Effector memory CD8-positive, alpha-beta T cell (primary cell): ENCODE measurements around the gene SRRM5.
"Not testable (repeated sequence)": the region's sequence is repeated elsewhere in the genome, so short reads cannot be mapped to it uniquely, and the experiment has no call there.

ENCODE experiments used
- ATAC-seq: fragments of 150-1000 bp; cut with Tn5 transposase; replicated peaks from 2 replicates; pipeline ENCODE4 v1.10.0; 2021; ENCODE audit warnings: mild to moderate bottlenecking, moderate library complexity
- DNase-seq, 3 experiments: peaks; one replicate each; pipeline ENCODE4 v3.0.0; 2021
- H3K27ac Mint-ChIP-seq, 2 donors: one replicate each; pipeline ENCODE4 v1.8.0; 2022; ENCODE audit warnings: mild to moderate bottlenecking in 2 of 2, mixed read lengths in 2 of 2, moderate library complexity in 2 of 2
- H3K27me3 Mint-ChIP-seq, 2 donors: one replicate each; pipeline ENCODE4 v1.8.0; 2022; ENCODE audit warnings: mixed read lengths in 2 of 2
- H3K36me3 Mint-ChIP-seq: one replicate; pipeline ENCODE4 v1.8.0; 2022; ENCODE audit warnings: mild to moderate bottlenecking, moderate library complexity, mixed read lengths; ENCODE audit not compliant: insufficient read depth
- H3K4me1 Mint-ChIP-seq, 2 donors: one replicate each; pipeline ENCODE4 v1.8.0; 2022; ENCODE audit warnings: low read depth in 2 of 2, mixed read lengths in 2 of 2
- H3K4me3 Mint-ChIP-seq, 2 donors: one replicate each; pipeline ENCODE4 v1.8.0; 2022; ENCODE audit warnings: mild to moderate bottlenecking in 2 of 2, mixed read lengths in 2 of 2, moderate library complexity in 2 of 2
- H3K9me3 Mint-ChIP-seq, 2 donors: one replicate each; pipeline ENCODE4 v1.8.0; 2022; ENCODE audit warnings: mixed read lengths in 2 of 2

The SRRM5 gene

GRCh38 chr19:43595999-43596841 is 15.7 kb upstream of the SRRM5 start, which contains the start of the genes IRGQ and ZNF576:
Gene IRGQ (minus strand): TSS chr19:43596134. CDS start chr19:43595338, 796 bp downstream.
Gene ZNF576 (plus strand): TSS chr19:43596595. CDS start chr19:43597109, 514 bp downstream.
- Mint-ChIP-seq H3K36me3 (peaks cover 42% of the 10 kb centered on the region), H3K27me3 (no peaks in the 10 kb centered on the region), H3K4me3 (peak within 1 kb of the TSS; percentile 96 to 97), H3K4me1 (peaks cover 41% of the 10 kb centered on the region in 2 donors), H3K9me3 (no peaks in the 10 kb centered on the region), H3K27ac (peak within 1 kb of the TSS; percentile 100)
- peak; percentile 99 to 100 (median 100) for DNase-seq
- peak; percentile 73 for ATAC-seq

- Mint-ChIP-seq H3K36me3 (peaks cover 39% of the 10 kb centered on the region), H3K27me3 (no peaks in the 10 kb centered on the region), H3K9me3 (no peaks in the 10 kb centered on the region), H3K27ac (peak overlapping the region; percentile 100), H3K4me3 (peak overlapping the region; percentile 96 to 97), H3K4me1 (peaks cover 41% of the 10 kb centered on the region in 2 donors)
- DNase-seq (no peak), ATAC-seq (no peak)
These were observed 14.9 kb upstream of the SRRM5 start for GRCh38 chr19:43596842-43597461.

GRCh38 chr19:43597876-43598275 is 14.0 kb upstream of the SRRM5 start:
- Mint-ChIP-seq H3K27me3 (no peaks in the 10 kb centered on the region), H3K27ac (peak overlapping the region; percentile 100), H3K36me3 (peaks cover 36% of the 10 kb centered on the region), H3K4me1 (peaks cover 37 to 41% of the 10 kb centered on the region in 2 donors), H3K4me3 (peak overlapping the region; percentile 96 to 97), H3K9me3 (no peaks in the 10 kb centered on the region)
- ATAC-seq (no peak), DNase-seq (no peak)

- no peak for ATAC-seq
- Mint-ChIP-seq H3K27me3 (no peaks in the 10 kb centered on the region), H3K4me1 (peaks cover 34 to 36% of the 10 kb centered on the region in 2 donors), H3K27ac (peak overlapping the region; percentile 59 to 100), H3K9me3 (no peaks in the 10 kb centered on the region), H3K36me3 (peaks cover 36% of the 10 kb centered on the region), H3K4me3 (peak overlapping the region in 1 of 2 donors; percentile 97)
- no peak for DNase-seq
These were observed 13.2 kb upstream of the SRRM5 start for GRCh38 chr19:43598445-43599240.

GRCh38 chr19:43599635-43600295 is 12.1 kb upstream of the SRRM5 start:
- Mint-ChIP-seq H3K4me3 (no peak overlapping the region), H3K36me3 (peaks cover 37% of the 10 kb centered on the region)

GRCh38 chr19:43600326-43600725 is 11.6 kb upstream of the SRRM5 start:
- not testable (repeated sequence) for H3K27me3 Mint-ChIP-seq, H3K4me3 Mint-ChIP-seq
- H3K4me1 Mint-ChIP-seq, result peaks cover 28 to 33% of the 10 kb centered on the region in 2 donors

More at GRCh38 chr19:43599635-43600295, 12.1 kb upstream of the SRRM5 start:
- DNase-seq (no peak), ATAC-seq (no peak)
- no peaks in the 10 kb centered on the region for H3K27me3 Mint-ChIP-seq
- H3K27ac Mint-ChIP-seq, result peak overlapping the region; percentile 35 to 59
- no peaks in the 10 kb centered on the region for H3K9me3 Mint-ChIP-seq
- H3K4me1 Mint-ChIP-seq, result peaks cover 31 to 36% of the 10 kb centered on the region in 2 donors

GRCh38 chr19:43605875-43606568 is 5.9 kb upstream of the SRRM5 start:
- Mint-ChIP-seq H3K36me3 (peaks cover 22% of the 10 kb centered on the region), H3K9me3 (no peaks in the 10 kb centered on the region), H3K4me3 (no peak overlapping the region), H3K4me1 (peaks cover 0 to 16% of the 10 kb centered on the region in 2 donors), H3K27me3 (no peaks in the 10 kb centered on the region), H3K27ac (peak overlapping the region in 1 of 2 donors; percentile 41)
- ATAC-seq, result no peak
- DNase-seq, result no peak

More at GRCh38 chr19:43600326-43600725, 11.6 kb upstream of the SRRM5 start:
- H3K27ac Mint-ChIP-seq, result peak overlapping the region in 1 of 2 donors; percentile 35
- H3K9me3 Mint-ChIP-seq, ATAC-seq, DNase-seq: not testable (repeated sequence)
- H3K36me3 Mint-ChIP-seq, result peaks cover 40% of the 10 kb centered on the region

GRCh38 chr19:43606569-43607229 is 5.2 kb upstream of the SRRM5 start:
- H3K27me3 Mint-ChIP-seq, result no peaks in the 10 kb centered on the region
- H3K4me3 Mint-ChIP-seq, result no peak overlapping the region
- ATAC-seq (no peak), DNase-seq (no peak)
- H3K4me1 Mint-ChIP-seq, result peaks cover under 1 to 18% of the 10 kb centered on the region in 2 donors
- peak overlapping the region in 1 of 2 donors; percentile 81 for H3K27ac Mint-ChIP-seq
- no peaks in the 10 kb centered on the region for H3K9me3 Mint-ChIP-seq
- peaks cover 20% of the 10 kb centered on the region for H3K36me3 Mint-ChIP-seq

GRCh38 chr19:43607238-43608205 is 4.4 kb upstream of the SRRM5 start:
- peak overlapping the region in 1 of 2 donors; percentile 81 for H3K27ac Mint-ChIP-seq

GRCh38 chr19:43609872-43610271 is 2.0 kb upstream of the SRRM5 start:
- H3K27me3 Mint-ChIP-seq, result no peaks in the 10 kb centered on the region
- H3K36me3 Mint-ChIP-seq, result peaks cover 25% of the 10 kb centered on the region
- H3K4me1 Mint-ChIP-seq, result peaks cover 15 to 30% of the 10 kb centered on the region in 2 donors
- no peak overlapping the region for H3K4me3 Mint-ChIP-seq
- peak overlapping the region in 1 of 2 donors; percentile 86 for H3K27ac Mint-ChIP-seq
- no peak for ATAC-seq
- DNase-seq, result no peak
- H3K9me3 Mint-ChIP-seq, result no peaks in the 10 kb centered on the region

More at GRCh38 chr19:43607238-43608205, 4.4 kb upstream of the SRRM5 start:
- Mint-ChIP-seq H3K27me3 (no peaks in the 10 kb centered on the region), H3K9me3 (no peaks in the 10 kb centered on the region), H3K4me3 (no peak overlapping the region), H3K4me1 (peaks cover 4 to 23% of the 10 kb centered on the region in 2 donors), H3K36me3 (peaks cover 16% of the 10 kb centered on the region)
- DNase-seq (no peak), ATAC-seq (no peak)

GRCh38 chr19:43610493-43610892 is 1.4 kb upstream of the SRRM5 start:
- no peaks in the 10 kb centered on the region for H3K9me3 Mint-ChIP-seq
- ATAC-seq (no peak), DNase-seq (no peak)
- H3K36me3 Mint-ChIP-seq, result peaks cover 19% of the 10 kb centered on the region
- H3K27ac Mint-ChIP-seq, result peak overlapping the region in 1 of 2 donors; percentile 86
- no peaks in the 10 kb centered on the region for H3K27me3 Mint-ChIP-seq
- no peak overlapping the region for H3K4me3 Mint-ChIP-seq
- peaks cover 16 to 31% of the 10 kb centered on the region in 2 donors for H3K4me1 Mint-ChIP-seq
